ENCODE results near the gene HK1.

Gene HK1

GRCh38 chr10:69404786-69405185 is 126.5 kb downstream of the HK1 start:
- no peak overlapping the region for H3K23ac ChIP-seq (ENCODE audit: low read length)
- no peak overlapping the region for H3K4ac ChIP-seq (ENCODE audit: low read depth, low read length)
- no peaks in the 10 kb centered on the region for H3K27me3 ChIP-seq (ENCODE audit: insufficient read depth, low read length)
- H3K79me2 ChIP-seq (ENCODE audit: control insufficient read depth, insufficient read depth, low read length, poor library complexity), result no peaks in the 10 kb centered on the region
- no peak for DNase-seq
- no peak overlapping the region for H3K4me3 ChIP-seq (ENCODE audit: low read depth, low read length)
- no peak overlapping the region for H3K14ac ChIP-seq (ENCODE audit: low read length)
- no peak overlapping the region for H3K18ac ChIP-seq (ENCODE audit: low read length)
- no peak overlapping the region for H4K12ac ChIP-seq (ENCODE audit: low read depth, low read length)
- H2AK5ac ChIP-seq (ENCODE audit: low read length), result no peak overlapping the region
- H4K91ac ChIP-seq (ENCODE audit: low read depth, low read length), result no peak overlapping the region
- peaks cover 28 to 36% of the 10 kb centered on the region in 2 experiments for H3K36me3 ChIP-seq (ENCODE audit: control insufficient read depth in 1 of 2, insufficient read depth in 2 of 2, low read length in 2 of 2)
- no peak overlapping the region for H3K27ac ChIP-seq (ENCODE audit: low read depth, low read length)
- peaks cover 3 to 8% of the 10 kb centered on the region in 2 experiments for H3K4me1 ChIP-seq (ENCODE audit: control insufficient read depth in 1 of 2, insufficient read depth in 2 of 2, low read length in 2 of 2)
- no peak overlapping the region for H2BK12ac ChIP-seq (ENCODE audit: low read length)
- H3K9me3 ChIP-seq (ENCODE audit: insufficient read depth, low read depth, low read length), result no peaks in the 10 kb centered on the region
- peaks cover 4% of the 10 kb centered on the region for H3K79me1 ChIP-seq (ENCODE audit: low read length)
- no CpG with 5 or more reads among the region's 10 CpGs for WGBS (ENCODE audit: extremely low coverage, insufficient coverage, insufficient read length)
- H3K9ac ChIP-seq (ENCODE audit: low read length), result no peak overlapping the region
- no peak overlapping the region for H3K4me2 ChIP-seq (ENCODE audit: low read length)
- H4K8ac ChIP-seq (ENCODE audit: low read depth, low read length), result no peak overlapping the region
- H2BK120ac ChIP-seq (ENCODE audit: insufficient read depth, low read length, poor library complexity), result no peak overlapping the region
- no peak overlapping the region for H2BK5ac ChIP-seq (ENCODE audit: low read depth, low read length, poor library complexity)
- no peak overlapping the region for H2AFZ ChIP-seq (ENCODE audit: insufficient read depth, low read length, poor library complexity)

GRCh38 chr10:69405221-69405620 is 126.9 kb downstream of the HK1 start:
- no peak overlapping the region for H4K12ac ChIP-seq (ENCODE audit: low read depth, low read length)
- no peak overlapping the region for H2BK12ac ChIP-seq (ENCODE audit: low read length)
- peaks cover 23 to 32% of the 10 kb centered on the region in 2 experiments for H3K36me3 ChIP-seq (ENCODE audit: control insufficient read depth in 1 of 2, insufficient read depth in 2 of 2, low read length in 2 of 2)
- no peak overlapping the region for H3K27ac ChIP-seq (ENCODE audit: low read depth, low read length)
- H4K8ac ChIP-seq (ENCODE audit: low read depth, low read length), result no peak overlapping the region
- H3K4ac ChIP-seq (ENCODE audit: low read depth, low read length), result no peak overlapping the region
- no peak overlapping the region for H2BK120ac ChIP-seq (ENCODE audit: insufficient read depth, low read length, poor library complexity)
- H3K79me2 ChIP-seq (ENCODE audit: control insufficient read depth, insufficient read depth, low read length, poor library complexity), result no peaks in the 10 kb centered on the region
- no peak overlapping the region for H3K18ac ChIP-seq (ENCODE audit: low read length)
- no peak overlapping the region for H3K4me3 ChIP-seq (ENCODE audit: low read depth, low read length)
- no peak overlapping the region for H3K23ac ChIP-seq (ENCODE audit: low read length)
- no peak overlapping the region for H2BK5ac ChIP-seq (ENCODE audit: low read depth, low read length, poor library complexity)
- no peak overlapping the region for H4K91ac ChIP-seq (ENCODE audit: low read depth, low read length)
- WGBS (ENCODE audit: extremely low coverage, insufficient coverage, insufficient read length), result no CpG with 5 or more reads among the region's 4 CpGs
- H3K27me3 ChIP-seq (ENCODE audit: insufficient read depth, low read length), result no peaks in the 10 kb centered on the region
- H3K4me1 ChIP-seq (ENCODE audit: control insufficient read depth in 1 of 2, insufficient read depth in 2 of 2, low read length in 2 of 2), result peaks cover 3 to 8% of the 10 kb centered on the region in 2 experiments
- H3K9ac ChIP-seq (ENCODE audit: low read length), result no peak overlapping the region
- H3K14ac ChIP-seq (ENCODE audit: low read length), result no peak overlapping the region
- H3K4me2 ChIP-seq (ENCODE audit: low read length), result no peak overlapping the region
- H2AFZ ChIP-seq (ENCODE audit: insufficient read depth, low read length, poor library complexity), result no peak overlapping the region
- no peak overlapping the region for H2AK5ac ChIP-seq (ENCODE audit: low read length)
- peaks cover 4% of the 10 kb centered on the region for H3K79me1 ChIP-seq (ENCODE audit: low read length)
- DNase-seq, result no peak
- H3K9me3 ChIP-seq (ENCODE audit: insufficient read depth, low read depth, low read length), result no peaks in the 10 kb centered on the region

GRCh38 chr10:69406302-69406811 is 128.1 kb downstream of the HK1 start:
- H3K14ac ChIP-seq (ENCODE audit: low read length), result no peak overlapping the region
- H3K36me3 ChIP-seq (ENCODE audit: control insufficient read depth in 1 of 2, insufficient read depth in 2 of 2, low read length in 2 of 2), result peaks cover 12 to 21% of the 10 kb centered on the region in 2 experiments
- H4K12ac ChIP-seq (ENCODE audit: low read depth, low read length), result no peak overlapping the region
- H3K9ac ChIP-seq (ENCODE audit: low read length), result no peak overlapping the region
- no peak overlapping the region for H3K4me3 ChIP-seq (ENCODE audit: low read depth, low read length)
- no peak overlapping the region for H2BK5ac ChIP-seq (ENCODE audit: low read depth, low read length, poor library complexity)
- DNase-seq, result no peak
- no peak overlapping the region for H2BK12ac ChIP-seq (ENCODE audit: low read length)
- WGBS (ENCODE audit: extremely low coverage, insufficient coverage, insufficient read length), result no CpG with 5 or more reads among the region's 5 CpGs
- H3K79me1 ChIP-seq (ENCODE audit: low read length), result peaks cover 8% of the 10 kb centered on the region
- no peaks in the 10 kb centered on the region for H3K9me3 ChIP-seq (ENCODE audit: insufficient read depth, low read depth, low read length)
- H4K8ac ChIP-seq (ENCODE audit: low read depth, low read length), result no peak overlapping the region
- no peaks in the 10 kb centered on the region for H3K79me2 ChIP-seq (ENCODE audit: control insufficient read depth, insufficient read depth, low read length, poor library complexity)
- H2AFZ ChIP-seq (ENCODE audit: insufficient read depth, low read length, poor library complexity), result no peak overlapping the region
- no peak overlapping the region for H3K18ac ChIP-seq (ENCODE audit: low read length)
- no peaks in the 10 kb centered on the region for H3K27me3 ChIP-seq (ENCODE audit: insufficient read depth, low read length)
- no peak overlapping the region for H2AK5ac ChIP-seq (ENCODE audit: low read length)
- H3K23ac ChIP-seq (ENCODE audit: low read length), result no peak overlapping the region
- H4K91ac ChIP-seq (ENCODE audit: low read depth, low read length), result no peak overlapping the region
- no peak overlapping the region for H3K27ac ChIP-seq (ENCODE audit: low read depth, low read length)
- H3K4ac ChIP-seq (ENCODE audit: low read depth, low read length), result no peak overlapping the region
- H3K4me2 ChIP-seq (ENCODE audit: low read length), result no peak overlapping the region
- H3K4me1 ChIP-seq (ENCODE audit: control insufficient read depth in 1 of 2, insufficient read depth in 2 of 2, low read length in 2 of 2), result peaks cover 9 to 17% of the 10 kb centered on the region in 2 experiments
- no peak overlapping the region for H2BK120ac ChIP-seq (ENCODE audit: insufficient read depth, low read length, poor library complexity)

GRCh38 chr10:69406816-69407580 is 128.7 kb downstream of the HK1 start:
- no CpG with 5 or more reads among the region's 6 CpGs for WGBS (ENCODE audit: extremely low coverage, insufficient coverage, insufficient read length)
- H3K36me3 ChIP-seq (ENCODE audit: control insufficient read depth in 1 of 2, insufficient read depth in 2 of 2, low read length in 2 of 2), result peaks cover 7 to 16% of the 10 kb centered on the region in 2 experiments
- no peak overlapping the region for H2BK120ac ChIP-seq (ENCODE audit: insufficient read depth, low read length, poor library complexity)
- no peak overlapping the region for H3K4ac ChIP-seq (ENCODE audit: low read depth, low read length)
- H3K23ac ChIP-seq (ENCODE audit: low read length), result no peak overlapping the region
- no peak overlapping the region for H3K4me3 ChIP-seq (ENCODE audit: low read depth, low read length)
- H2BK5ac ChIP-seq (ENCODE audit: low read depth, low read length, poor library complexity), result no peak overlapping the region
- H3K9ac ChIP-seq (ENCODE audit: low read length), result no peak overlapping the region
- H4K91ac ChIP-seq (ENCODE audit: low read depth, low read length), result no peak overlapping the region
- no peak overlapping the region for H4K12ac ChIP-seq (ENCODE audit: low read depth, low read length)
- H3K14ac ChIP-seq (ENCODE audit: low read length), result no peak overlapping the region
- peaks cover 8% of the 10 kb centered on the region for H3K79me1 ChIP-seq (ENCODE audit: low read length)
- H2AFZ ChIP-seq (ENCODE audit: insufficient read depth, low read length, poor library complexity), result no peak overlapping the region
- H3K4me2 ChIP-seq (ENCODE audit: low read length), result no peak overlapping the region
- no peaks in the 10 kb centered on the region for H3K27me3 ChIP-seq (ENCODE audit: insufficient read depth, low read length)
- H2BK12ac ChIP-seq (ENCODE audit: low read length), result no peak overlapping the region
- H3K4me1 ChIP-seq (ENCODE audit: control insufficient read depth in 1 of 2, insufficient read depth in 2 of 2, low read length in 2 of 2), result peaks cover 9 to 18% of the 10 kb centered on the region in 2 experiments
- H3K9me3 ChIP-seq (ENCODE audit: insufficient read depth, low read depth, low read length), result no peaks in the 10 kb centered on the region
- H3K18ac ChIP-seq (ENCODE audit: low read length), result no peak overlapping the region
- no peak for DNase-seq
- no peaks in the 10 kb centered on the region for H3K79me2 ChIP-seq (ENCODE audit: control insufficient read depth, insufficient read depth, low read length, poor library complexity)
- H3K27ac ChIP-seq (ENCODE audit: low read depth, low read length), result no peak overlapping the region
- no peak overlapping the region for H2AK5ac ChIP-seq (ENCODE audit: low read length)
- no peak overlapping the region for H4K8ac ChIP-seq (ENCODE audit: low read depth, low read length)
